WTC11 (cell line): ENCODE measurements around the gene ZNF76.
"Not testable (repeated sequence)": the region's sequence is repeated elsewhere in the genome, so short reads cannot be mapped to it uniquely, and the experiment has no call there.

ENCODE experiments used
- ARID4B ChIP-seq: sonication (generic); formaldehyde crosslinking; IDR thresholded peaks from 2 replicates; pipeline ENCODE4 v1.8.0; 2023; ENCODE audit warnings: missing genetic modification reagents, mild to moderate bottlenecking, borderline replicate concordance
- CBFB ChIP-seq: sonication (generic); formaldehyde crosslinking; IDR thresholded peaks from 2 replicates; pipeline ENCODE4 v1.8.1; 2022; ENCODE audit warnings: mild to moderate bottlenecking, low read depth, missing genetic modification reagents
- GABPB1 ChIP-seq: sonication (generic); formaldehyde crosslinking; IDR thresholded peaks from 2 replicates; pipeline ENCODE4 v1.8.1; 2023; ENCODE audit warnings: mild to moderate bottlenecking, missing genetic modification reagents
- JUN ChIP-seq: sonication (generic); formaldehyde crosslinking; IDR thresholded peaks from 2 replicates; pipeline ENCODE4 v1.8.0; 2023; ENCODE audit warnings: mild to moderate bottlenecking, missing genetic modification reagents
- MAX ChIP-seq: sonication (generic); formaldehyde crosslinking; IDR thresholded peaks from 2 replicates; pipeline ENCODE4 v1.8.0; 2022; ENCODE audit warnings: mild to moderate bottlenecking, missing genetic modification reagents
- MXD4 ChIP-seq: fragments of 250-450 bp; sonication (Bioruptor Pico); IDR thresholded peaks from 2 replicates; pipeline ENCODE4 v1.8.0; 2021; ENCODE audit warnings: mild to moderate bottlenecking, moderate library complexity, borderline replicate concordance
- TP53 ChIP-seq: sonication (generic); formaldehyde crosslinking; IDR thresholded peaks from 2 replicates; pipeline ENCODE4 v1.8.1; 2023; ENCODE audit warnings: mild to moderate bottlenecking, missing genetic modification reagents
- ZNF121 ChIP-seq: sonication (generic); formaldehyde crosslinking; IDR thresholded peaks from 2 replicates; pipeline ENCODE4 v1.8.0; 2023; ENCODE audit warnings: missing genetic modification reagents
- TF ChIP-seq, protein P1 (sequence below): sonication (generic); formaldehyde crosslinking; IDR thresholded peaks from 2 replicates; pipeline ENCODE4 v1.8.1; 2023; ENCODE audit warnings: mild to moderate bottlenecking, missing genetic modification reagents, moderate library complexity
- TF ChIP-seq, protein P2 (sequence below): fragments of 200-600 bp; IDR thresholded peaks from 2 replicates; pipeline ENCODE4 v1.8.0; 2022; ENCODE audit warnings: antibody characterized with exemption

DNA sequence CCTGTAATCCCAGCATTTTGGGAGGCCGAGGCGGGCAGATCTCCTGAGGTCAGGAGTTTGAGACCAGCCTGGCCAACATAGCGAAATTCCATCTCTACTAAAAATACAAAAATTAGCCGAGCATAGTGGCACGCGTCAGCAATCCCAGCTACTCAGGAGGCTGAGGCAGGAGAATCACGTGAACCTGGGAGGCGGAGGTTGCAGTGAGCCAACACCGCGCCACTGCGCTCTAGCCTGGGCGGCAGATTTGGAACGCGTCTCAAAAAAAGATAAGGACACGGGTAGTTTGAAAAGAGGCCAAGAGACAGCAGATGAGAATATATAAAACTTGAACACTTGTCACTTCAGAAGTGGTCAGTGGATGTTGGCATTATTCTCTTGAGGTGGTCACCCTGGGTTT lies 47.6 kb downstream of the ZNF76 start:
- not testable (repeated sequence) for TF ChIP-seq CBFB (CRISPR knock-in tag); TP53 (CRISPR knock-in tag); GABPB1; ARID4B (CRISPR knock-in tag); JUN (CRISPR knock-in tag); MXD4 (CRISPR knock-in tag); ZNF121; MAX (CRISPR knock-in tag)
- TF ChIP-seq, protein P1, sequence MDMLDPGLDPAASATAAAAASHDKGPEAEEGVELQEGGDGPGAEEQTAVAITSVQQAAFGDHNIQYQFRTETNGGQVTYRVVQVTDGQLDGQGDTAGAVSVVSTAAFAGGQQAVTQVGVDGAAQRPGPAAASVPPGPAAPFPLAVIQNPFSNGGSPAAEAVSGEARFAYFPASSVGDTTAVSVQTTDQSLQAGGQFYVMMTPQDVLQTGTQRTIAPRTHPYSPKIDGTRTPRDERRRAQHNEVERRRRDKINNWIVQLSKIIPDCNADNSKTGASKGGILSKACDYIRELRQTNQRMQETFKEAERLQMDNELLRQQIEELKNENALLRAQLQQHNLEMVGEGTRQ (CRISPR knock-in tag) = not testable (repeated sequence)
- TF ChIP-seq, protein P2, sequence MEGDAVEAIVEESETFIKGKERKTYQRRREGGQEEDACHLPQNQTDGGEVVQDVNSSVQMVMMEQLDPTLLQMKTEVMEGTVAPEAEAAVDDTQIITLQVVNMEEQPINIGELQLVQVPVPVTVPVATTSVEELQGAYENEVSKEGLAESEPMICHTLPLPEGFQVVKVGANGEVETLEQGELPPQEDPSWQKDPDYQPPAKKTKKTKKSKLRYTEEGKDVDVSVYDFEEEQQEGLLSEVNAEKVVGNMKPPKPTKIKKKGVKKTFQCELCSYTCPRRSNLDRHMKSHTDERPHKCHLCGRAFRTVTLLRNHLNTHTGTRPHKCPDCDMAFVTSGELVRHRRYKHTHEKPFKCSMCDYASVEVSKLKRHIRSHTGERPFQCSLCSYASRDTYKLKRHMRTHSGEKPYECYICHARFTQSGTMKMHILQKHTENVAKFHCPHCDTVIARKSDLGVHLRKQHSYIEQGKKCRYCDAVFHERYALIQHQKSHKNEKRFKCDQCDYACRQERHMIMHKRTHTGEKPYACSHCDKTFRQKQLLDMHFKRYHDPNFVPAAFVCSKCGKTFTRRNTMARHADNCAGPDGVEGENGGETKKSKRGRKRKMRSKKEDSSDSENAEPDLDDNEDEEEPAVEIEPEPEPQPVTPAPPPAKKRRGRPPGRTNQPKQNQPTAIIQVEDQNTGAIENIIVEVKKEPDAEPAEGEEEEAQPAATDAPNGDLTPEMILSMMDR = not testable (repeated sequence)
